Heart right ventricle (tissue), 16 donors: ENCODE measurements around the gene CLHC1. TPM values are rescaled to one million over a fixed set of nuclear protein-coding genes. Genes with fewer than 3 reads are reported as not detected.
"Not testable (repeated sequence)": the region's sequence is repeated elsewhere in the genome, so short reads cannot be mapped to it uniquely, and the experiment has no call there.

ENCODE experiments used
- ATAC-seq, 8 donors: fragments of 200-7000 bp; cut with Tn5 transposase; one replicate each; pipeline ENCODE4 v1.9.1; 2020; ENCODE audit warnings: mild to moderate bottlenecking in 8 of 8, moderate library complexity in 8 of 8, moderate number of reproducible peaks in 1 of 8
- DNase-seq, 2 donors: peaks; one replicate each; pipeline ENCODE4 v3.0.0-alpha.2; 2020
- H3K27ac ChIP-seq, 10 donors: fragments of 200-600 bp; sonication (generic) in 2 of 10; one replicate each; pipeline versions ENCODE4 v1.5.0 to v1.8.0; 2020 to 2022; ENCODE audit warnings: mild to moderate bottlenecking in 3 of 10
- H3K27me3 ChIP-seq, 7 donors: fragments of 200-600 bp; one replicate each; pipeline ENCODE4 v1.8.0; 2021 to 2022; ENCODE audit warnings: mild to moderate bottlenecking in 2 of 7
- H3K36me3 ChIP-seq, 9 donors: fragments of 200-600 bp; sonication (generic) in 1 of 9; one replicate each; pipeline versions ENCODE4 v1.5.0 to v1.8.0; 2020 to 2022; ENCODE audit warnings: mild to moderate bottlenecking in 2 of 9
- H3K4me1 ChIP-seq, 9 donors: fragments of 200-600 bp; sonication (generic) in 1 of 9; one replicate each; pipeline versions ENCODE4 v1.5.0 to v1.8.0; 2020 to 2022; ENCODE audit warnings: mild to moderate bottlenecking in 4 of 9
- H3K4me3 ChIP-seq, 10 donors: fragments of 200-600 bp; sonication (generic) in 2 of 10; one replicate each; pipeline versions ENCODE4 v1.5.0 to v1.8.0; 2020 to 2022; ENCODE audit warnings: mild to moderate bottlenecking in 7 of 10, moderate library complexity in 2 of 10
- H3K9me3 ChIP-seq, 11 donors: fragments of 200-600 bp in 10 of 11; sonication (generic) in 2 of 11; one replicate each; pipeline versions ENCODE4 v1.5.0 to v1.8.0; 2013 to 2022; ENCODE audit warnings: mild to moderate bottlenecking in 2 of 11, control low read depth in 1 of 11, moderate library complexity in 1 of 11
- WGBS, 2 donors: extraction: QIAGEN DNeasy Blood & Tissue Kit; methylation state at CpG; one replicate each; pipeline ENCODE4 v1.1.7; 2013; ENCODE audit warnings: inconsistent platforms in 1 of 2; 5-methylcytosine and 5-hydroxymethylcytosine counted together
- intact Hi-C, 10 donors: fragments of 100-400 bp; cut with DNase I; formaldehyde crosslinking; loops; one replicate each; pipeline versions ENCODE4 v1.11.1 to v1.14.2; 2022
- polyA plus RNA-seq, 2 donors: library from polyadenylated mRNA; stranded (reverse); fragments of 200-250 nt; gene quantifications; one replicate each; pipeline ENCODE4 v1.2.3, GENCODE V29; 2013
- total RNA-seq, 10 donors: library from RNA; stranded (reverse); fragmentation: NEBNext Ultra II Directional in 3 of 10; extraction: Animal tissue kit (Norgen Biotek cat#: 25700) in 3 of 10; gene quantifications; one replicate each; pipeline versions ENCODE4 v1.2.1 to v1.2.4, GENCODE V29; 2021 to 2023
- TF ChIP-seq, protein P1 (sequence below), 9 donors: fragments of 200-600 bp; sonication (generic) in 2 of 9; IDR thresholded peaks; one replicate each; pipeline versions ENCODE4 v1.5.0 to v1.8.0; 2021 to 2022; ENCODE audit warnings: antibody characterized with exemption in 9 of 9, mild to moderate bottlenecking in 5 of 9, moderate library complexity in 1 of 9
- donor health status: Arrhythmogenic right ventricular cardiomyopathy.
- donor health status: ischemic (EF 13 %, LVEDD 7.1; RV severe dilation, severe dysfunction).
- donor health status: healthy with polysubstance abuse.
- donor health status: DM: no; HTN: yes; CAD: no.
- donor health status: DM: no; HTN: no; CAD: no.
- donor health status: ischemic (EF 25% LVEDD 6.9; RV normal size, moderate dysfunction).
- donor health status: ischemic (EF 25% LVEDD 5.7; RV mildly dilated, moderate dysfunction).
- donor health status: healthy.
- donor health status: DM: yes; HTN: yes; CAD: no.
- donor health status: Ischemic cardiomyopathy.
- donor health status: ischemic (EF 35%, LVEDD 5.7; RV mildly dilated, moderate dysfunction).
- donor health status: nonischemic (EF 11% LVEDD 7.7; RV severe dilation, severe dysfunction).
- donor health status: DM: yes; HTN: yes; CAD: no.
- donor health status: PGD.
- donor health status: ischemic (EF 29% LVEDD 5.4; RV normal size, mild dysfunction).
- donor health status: nonischemic (EF 23%, LVEDD 6.1; RV moderate dilation, normal function).

The CLHC1 gene
- total and polyA plus RNA-seq, 12 donors = 1.7 to 9.7 (median 6.3) TPM

DNA sequence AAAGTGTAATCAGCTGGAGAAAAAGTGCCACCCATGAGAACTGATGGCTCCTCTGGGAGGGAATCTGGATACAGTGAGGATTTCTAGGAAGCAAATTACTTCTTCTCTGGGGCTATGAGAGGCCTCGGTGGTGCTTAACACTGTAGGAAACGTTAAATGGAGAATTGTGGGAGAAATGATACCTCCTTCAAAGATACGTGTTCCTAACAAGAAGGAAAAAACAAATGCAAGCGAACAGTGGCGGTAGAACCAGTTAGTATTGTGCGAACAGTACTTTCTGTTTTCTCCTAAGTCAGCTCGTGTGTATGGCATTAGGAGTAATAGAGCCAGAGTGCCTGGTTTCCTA, 37.5 kb upstream of the CLHC1 start:
- DNase-seq (no peak), ATAC-seq (peak in 1 of 8 donors; percentile 27)
- Histone ChIP-seq H3K27me3 (no peaks in the 10 kb centered on the region), H3K36me3 (peaks cover 0 to 30% (median 4%) of the 10 kb centered on the region in 9 donors), H3K4me3 (peak overlapping the region; percentile 53 to 94 (median 70)), H3K27ac (peak overlapping the region; percentile 12 to 93 (median 88)), H3K4me1 (peaks cover 3 to 18% (median 15%) of the 10 kb centered on the region in 9 donors), H3K9me3 (no peaks in the 10 kb centered on the region)
- intact Hi-C loops = loop anchor here in 3 of 10 donors (2.0 to 5.0 kb wide), 3 partner anchors 37 to 153 kb away; partner anchors contain the start of genes CLHC1 (in 2 of the 3), RPS27A (in 2 of the 3) and CCDC88A (in 1 of the 3)
- TF ChIP-seq, protein P1, sequence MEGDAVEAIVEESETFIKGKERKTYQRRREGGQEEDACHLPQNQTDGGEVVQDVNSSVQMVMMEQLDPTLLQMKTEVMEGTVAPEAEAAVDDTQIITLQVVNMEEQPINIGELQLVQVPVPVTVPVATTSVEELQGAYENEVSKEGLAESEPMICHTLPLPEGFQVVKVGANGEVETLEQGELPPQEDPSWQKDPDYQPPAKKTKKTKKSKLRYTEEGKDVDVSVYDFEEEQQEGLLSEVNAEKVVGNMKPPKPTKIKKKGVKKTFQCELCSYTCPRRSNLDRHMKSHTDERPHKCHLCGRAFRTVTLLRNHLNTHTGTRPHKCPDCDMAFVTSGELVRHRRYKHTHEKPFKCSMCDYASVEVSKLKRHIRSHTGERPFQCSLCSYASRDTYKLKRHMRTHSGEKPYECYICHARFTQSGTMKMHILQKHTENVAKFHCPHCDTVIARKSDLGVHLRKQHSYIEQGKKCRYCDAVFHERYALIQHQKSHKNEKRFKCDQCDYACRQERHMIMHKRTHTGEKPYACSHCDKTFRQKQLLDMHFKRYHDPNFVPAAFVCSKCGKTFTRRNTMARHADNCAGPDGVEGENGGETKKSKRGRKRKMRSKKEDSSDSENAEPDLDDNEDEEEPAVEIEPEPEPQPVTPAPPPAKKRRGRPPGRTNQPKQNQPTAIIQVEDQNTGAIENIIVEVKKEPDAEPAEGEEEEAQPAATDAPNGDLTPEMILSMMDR (IDR thresholded peaks at IDR 0.05) = no peak
- WGBS, 2 donors = 57 to 60% methylated on average over 7 of the region's 7 CpGs

DNA sequence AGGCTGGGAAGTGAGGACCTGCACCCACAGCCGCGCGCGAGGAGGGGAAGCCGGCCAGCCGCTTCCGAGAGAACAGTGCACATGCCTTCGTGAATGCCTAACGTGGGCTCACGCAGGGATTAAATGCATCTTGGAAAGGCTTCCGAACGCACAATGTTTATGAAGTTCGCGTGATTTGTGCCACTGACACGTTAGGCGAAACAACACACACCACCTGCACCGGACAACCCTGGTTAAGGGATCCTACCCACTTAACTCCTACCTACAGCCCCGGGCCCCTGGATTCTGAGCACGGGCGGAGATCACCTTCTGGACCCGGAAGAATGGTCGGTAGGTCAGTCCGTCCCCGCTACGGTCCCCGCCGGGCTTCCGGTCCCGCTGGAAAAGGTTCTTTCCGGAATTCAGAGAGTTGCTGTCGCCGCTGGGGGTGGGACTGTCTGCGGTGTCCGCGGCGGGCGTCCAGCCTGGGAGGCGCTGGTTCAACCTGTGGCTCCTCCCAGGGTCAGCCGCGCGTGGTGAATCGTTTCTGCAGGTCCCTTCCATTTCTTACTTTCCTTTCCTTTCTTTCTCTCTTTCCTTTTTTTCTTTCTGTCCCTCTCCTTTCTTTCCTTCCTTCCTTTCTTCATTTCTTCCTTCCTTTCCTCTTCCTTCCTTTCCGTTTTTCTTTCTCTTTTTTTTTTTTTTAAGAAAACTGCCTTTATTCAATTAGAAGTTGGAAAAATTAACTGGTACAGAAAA, 37.0 kb upstream of the CLHC1 start, which contains the start of gene MTIF2:
MTIF2 (minus strand) TSS at position 325 of the 738 bp plus-strand sequence. CDS start 5,373 bp downstream, outside the sequence.
- Histone ChIP-seq H3K9me3 (no peaks in the 10 kb centered on the region), H3K4me3 (peak within 1 kb of the TSS; percentile 53 to 94 (median 70)), H3K27me3 (no peaks in the 10 kb centered on the region), H3K27ac (peak within 1 kb of the TSS; percentile 75 to 93 (median 88)), H3K4me1 (peaks cover 3 to 18% (median 15%) of the 10 kb centered on the region in 9 donors), H3K36me3 (peaks cover 0 to 36% (median 4%) of the 10 kb centered on the region in 9 donors)
- WGBS, 2 donors = 0 to 1% methylated on average over 43 of the region's 43 CpGs
- TF ChIP-seq, protein P1 (IDR thresholded peaks at IDR 0.05) = peak in 4 of 9 donors; percentile 24 to 36 (median 30)
- intact Hi-C loops = loop anchor here in 3 of 10 donors (2.0 to 5.0 kb wide), 3 partner anchors 37 to 153 kb away; partner anchors contain the start of genes CLHC1 (in 2 of the 3), RPS27A (in 2 of the 3) and CCDC88A (in 1 of the 3)
- DNase-seq = peak; percentile 95 to 96
- ATAC-seq = peak; percentile 99 to 100 (median 99)

DNA sequence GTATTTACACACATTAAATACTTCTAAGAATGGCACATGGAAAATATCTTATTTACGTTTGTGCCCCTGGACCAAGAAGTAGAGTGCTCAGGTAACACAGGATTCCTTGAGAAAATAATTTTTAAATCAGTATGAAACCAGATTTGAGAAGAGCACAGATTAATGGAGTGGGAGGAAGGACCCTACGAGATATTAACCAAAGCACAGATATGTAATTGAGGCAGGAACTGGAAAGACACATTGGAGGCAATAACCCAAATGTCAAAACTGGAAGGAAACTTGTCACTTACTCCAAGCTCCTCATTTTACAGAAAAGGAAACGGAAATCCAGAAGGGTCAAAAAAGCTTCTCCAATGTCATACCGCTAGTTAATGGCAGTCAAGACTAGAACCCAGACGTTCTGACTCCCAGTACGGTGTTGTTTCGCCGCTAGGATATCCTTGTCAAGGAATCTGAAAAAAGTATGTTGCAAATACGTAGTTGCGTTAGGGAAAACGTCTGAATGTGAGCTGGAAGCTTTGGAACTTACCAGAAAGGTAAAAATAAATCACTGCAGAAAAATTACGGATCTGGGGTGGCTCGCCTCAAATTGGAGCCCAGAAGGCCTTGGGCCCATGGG, 36.3 kb upstream of the CLHC1 start:
- H3K4me3 ChIP-seq = peak overlapping the region; percentile 53 to 94 (median 70)
- H3K4me1 ChIP-seq = peaks cover 3 to 18% (median 15%) of the 10 kb centered on the region in 9 donors
- peaks cover 0 to 43% (median 10%) of the 10 kb centered on the region in 9 donors for H3K36me3 ChIP-seq
- intact Hi-C loops = loop anchor here in 3 of 10 donors (2.0 to 5.0 kb wide), 3 partner anchors 36 to 154 kb away; partner anchors contain the start of genes CLHC1 (in 2 of the 3), RPS27A (in 2 of the 3) and CCDC88A (in 1 of the 3)
- peak overlapping the region; percentile 75 to 93 (median 88) for H3K27ac ChIP-seq
- H3K9me3 ChIP-seq = no peaks in the 10 kb centered on the region
- TF ChIP-seq, protein P1 (IDR thresholded peaks at IDR 0.05) = no peak
- ATAC-seq = peak in 2 of 8 donors; percentile 1 to 10
- 15% methylated on average over 13 of the region's 13 CpGs for WGBS, 2 donors
- DNase-seq = no peak
- no peaks in the 10 kb centered on the region for H3K27me3 ChIP-seq

DNA sequence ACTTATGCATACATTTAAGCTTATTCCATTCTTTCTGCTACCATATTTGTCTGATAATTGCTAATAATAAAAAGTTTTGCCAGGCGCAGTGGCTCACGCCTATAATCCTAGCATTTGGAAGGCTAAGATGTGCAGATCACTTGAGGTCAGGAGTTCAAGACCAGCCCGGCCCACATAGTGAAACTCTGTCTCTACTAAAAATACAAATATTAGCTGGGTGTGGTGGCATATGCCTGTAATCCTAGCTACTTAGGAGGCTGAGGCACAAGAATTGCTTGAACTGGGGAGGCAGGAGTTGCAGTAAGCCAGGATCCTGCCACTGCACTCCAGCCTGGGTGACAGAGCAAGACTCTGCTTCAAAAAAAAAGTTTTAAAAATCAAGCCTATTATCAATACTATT, 27.5 kb upstream of the CLHC1 start:
- H3K4me3 ChIP-seq, H3K27ac ChIP-seq, H3K9me3 ChIP-seq, DNase-seq, ATAC-seq, H3K4me1 ChIP-seq, intact Hi-C loops, H3K27me3 ChIP-seq: not testable (repeated sequence)
- H3K36me3 ChIP-seq = peaks cover 8 to 100% (median 56%) of the 10 kb centered on the region in 9 donors
- WGBS, 2 donors = 92 to 97% methylated on average over 3 of the region's 3 CpGs
